Thoracic aorta (tissue), 2 donors: ENCODE measurements around the gene LEAP2. TPM values are rescaled to one million over a fixed set of nuclear protein-coding genes. Genes with fewer than 3 reads are reported as not detected.

Source experiments
- ATAC-seq: fragments of 150-250 bp; one replicate; pipeline ENCODE4 v1.8.0; 2017; ENCODE audit warnings: low read depth; ENCODE audit not compliant: insufficient number of reproducible peaks, low FRiP score
- DNase-seq: peaks from one replicate; pipeline ENCODE4 v3.0.0-alpha.2; 2020; ENCODE audit warnings: low spot score
- H3K27ac ChIP-seq, 2 donors: fragments of 200-600 bp; sonication (generic); 1 replicate in 1 of 2; 2 replicates in 1 of 2; pipeline ENCODE4 v1.5.1; 2016; ENCODE audit warnings: mild to moderate bottlenecking in 2 of 2, moderate library complexity in 2 of 2
- H3K27me3 ChIP-seq: fragments of 200-600 bp; sonication (generic); replicated peaks from 2 replicates; pipeline ENCODE4 v1.6.0; 2016; ENCODE audit warnings: mild to moderate bottlenecking; ENCODE audit not compliant: insufficient read depth
- H3K36me3 ChIP-seq: fragments of 200-600 bp; sonication (generic); one replicate; pipeline ENCODE4 v1.5.1; 2016
- H3K4me1 ChIP-seq, 2 donors: fragments of 200-600 bp; sonication (generic); 1 replicate in 1 of 2; 2 replicates in 1 of 2; pipeline versions ENCODE4 v1.5.1 to v1.6.0; 2016; ENCODE audit warnings: low read depth in 2 of 2, mild to moderate bottlenecking in 1 of 2; ENCODE audit not compliant: control insufficient read depth in 1 of 2
- H3K4me3 ChIP-seq: fragments of 200-600 bp; sonication (generic); 2 replicates; pipeline ENCODE4 v1.5.1; 2016; ENCODE audit warnings: mild to moderate bottlenecking
- H3K9me3 ChIP-seq: fragments of 200-600 bp; sonication (generic); 2 replicates; pipeline ENCODE4 v1.5.1; 2016
- total RNA-seq, 2 donors: library from RNA; depleted of rRNA; stranded (reverse); fragments of >200 nt; gene quantifications; one replicate each; pipeline versions ENCODE4 v1.1.0 to v1.2.3, GENCODE V29; 2016
- TF ChIP-seq, protein P1 (sequence below): fragments of 200-600 bp; sonication (generic); IDR thresholded peaks from one replicate; pipeline ENCODE4 v1.5.1; 2019; ENCODE audit warnings: antibody characterized with exemption

Gene LEAP2
- total RNA-seq, 2 donors from 2014 or later: 0.49 TPM; not detected in 1

DNA sequence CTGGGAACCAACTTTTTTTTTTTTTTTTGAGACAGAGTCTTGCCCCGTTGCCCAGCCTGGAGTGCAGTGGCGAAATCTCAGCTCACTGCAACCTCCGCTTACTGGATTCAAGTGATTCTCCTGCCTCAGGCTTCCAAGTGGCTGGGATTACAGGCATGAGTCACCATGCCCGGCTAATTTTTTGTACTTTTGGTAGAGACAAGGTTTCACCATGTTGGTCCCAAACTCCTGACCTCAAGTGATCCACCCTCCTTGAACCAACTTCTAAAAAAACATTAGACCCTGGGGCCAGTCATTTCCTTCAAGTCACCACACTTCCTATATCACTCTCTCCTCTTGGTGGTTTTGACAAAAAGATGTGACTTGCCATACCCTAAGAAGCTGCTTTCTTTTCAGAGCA lies 32.2 kb upstream of the LEAP2 start:
- Histone ChIP-seq H3K36me3 (no peaks in the 10 kb centered on the region), H3K9me3 (no peaks in the 10 kb centered on the region), H3K4me3 (no peak overlapping the region), H3K27me3 (no peaks in the 10 kb centered on the region), H3K27ac (no peak overlapping the region), H3K4me1 (no peaks in the 10 kb centered on the region)
- TF ChIP-seq, protein P1, sequence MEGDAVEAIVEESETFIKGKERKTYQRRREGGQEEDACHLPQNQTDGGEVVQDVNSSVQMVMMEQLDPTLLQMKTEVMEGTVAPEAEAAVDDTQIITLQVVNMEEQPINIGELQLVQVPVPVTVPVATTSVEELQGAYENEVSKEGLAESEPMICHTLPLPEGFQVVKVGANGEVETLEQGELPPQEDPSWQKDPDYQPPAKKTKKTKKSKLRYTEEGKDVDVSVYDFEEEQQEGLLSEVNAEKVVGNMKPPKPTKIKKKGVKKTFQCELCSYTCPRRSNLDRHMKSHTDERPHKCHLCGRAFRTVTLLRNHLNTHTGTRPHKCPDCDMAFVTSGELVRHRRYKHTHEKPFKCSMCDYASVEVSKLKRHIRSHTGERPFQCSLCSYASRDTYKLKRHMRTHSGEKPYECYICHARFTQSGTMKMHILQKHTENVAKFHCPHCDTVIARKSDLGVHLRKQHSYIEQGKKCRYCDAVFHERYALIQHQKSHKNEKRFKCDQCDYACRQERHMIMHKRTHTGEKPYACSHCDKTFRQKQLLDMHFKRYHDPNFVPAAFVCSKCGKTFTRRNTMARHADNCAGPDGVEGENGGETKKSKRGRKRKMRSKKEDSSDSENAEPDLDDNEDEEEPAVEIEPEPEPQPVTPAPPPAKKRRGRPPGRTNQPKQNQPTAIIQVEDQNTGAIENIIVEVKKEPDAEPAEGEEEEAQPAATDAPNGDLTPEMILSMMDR: no peak
- no peak for ATAC-seq
- DNase-seq: no peak

DNA sequence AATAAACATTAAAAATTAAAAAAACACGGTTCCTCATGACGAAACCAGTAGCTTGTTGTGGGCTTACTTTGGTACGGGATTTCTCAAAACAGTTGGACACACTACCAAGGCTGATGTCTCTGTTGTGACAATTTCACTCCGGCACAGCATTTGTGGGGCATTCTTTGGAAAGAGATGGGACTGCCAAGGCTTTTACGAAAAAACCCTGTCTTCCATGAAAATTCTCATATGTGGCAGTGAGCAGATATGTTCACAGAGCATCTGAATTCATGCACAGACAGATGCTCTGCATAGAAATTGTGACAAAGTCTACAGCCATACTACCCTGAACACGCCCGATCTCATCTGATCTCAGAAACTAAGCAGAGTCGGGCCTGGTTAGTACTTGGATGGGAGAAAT lies 25.2 kb upstream of the LEAP2 start:
- no peaks in the 10 kb centered on the region for H3K4me1 ChIP-seq
- no peak overlapping the region for H3K4me3 ChIP-seq
- DNase-seq: no peak
- H3K36me3 ChIP-seq: no peaks in the 10 kb centered on the region
- H3K27ac ChIP-seq: no peak overlapping the region
- H3K27me3 ChIP-seq: no peaks in the 10 kb centered on the region
- ATAC-seq: no peak
- no peaks in the 10 kb centered on the region for H3K9me3 ChIP-seq
- TF ChIP-seq, protein P1: no peak

DNA sequence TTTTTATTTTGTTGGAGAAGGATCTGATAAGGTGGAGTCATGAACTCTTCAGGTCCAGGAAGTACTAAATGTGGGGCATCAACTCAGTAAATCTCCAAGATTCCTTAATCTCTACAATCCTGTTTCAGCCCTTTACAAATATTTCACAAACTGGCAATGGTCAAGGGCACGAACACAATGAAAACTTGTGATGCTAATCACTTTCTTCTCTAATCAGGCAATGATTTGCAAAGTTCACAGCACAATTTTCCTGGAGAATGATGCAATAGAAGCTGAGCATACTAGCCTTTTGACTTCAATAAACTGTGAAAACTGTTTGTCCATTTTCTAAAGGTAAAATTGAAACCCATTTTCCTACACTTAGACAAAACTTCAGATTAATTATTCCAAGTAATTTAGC lies 24.1 kb upstream of the LEAP2 start:
- no peak overlapping the region for H3K27ac ChIP-seq
- no peaks in the 10 kb centered on the region for H3K4me1 ChIP-seq
- TF ChIP-seq, protein P1: no peak
- ATAC-seq (no peak), DNase-seq (no peak)
- H3K36me3 ChIP-seq: no peaks in the 10 kb centered on the region
- H3K9me3 ChIP-seq: no peaks in the 10 kb centered on the region
- H3K27me3 ChIP-seq: no peaks in the 10 kb centered on the region
- no peak overlapping the region for H3K4me3 ChIP-seq

DNA sequence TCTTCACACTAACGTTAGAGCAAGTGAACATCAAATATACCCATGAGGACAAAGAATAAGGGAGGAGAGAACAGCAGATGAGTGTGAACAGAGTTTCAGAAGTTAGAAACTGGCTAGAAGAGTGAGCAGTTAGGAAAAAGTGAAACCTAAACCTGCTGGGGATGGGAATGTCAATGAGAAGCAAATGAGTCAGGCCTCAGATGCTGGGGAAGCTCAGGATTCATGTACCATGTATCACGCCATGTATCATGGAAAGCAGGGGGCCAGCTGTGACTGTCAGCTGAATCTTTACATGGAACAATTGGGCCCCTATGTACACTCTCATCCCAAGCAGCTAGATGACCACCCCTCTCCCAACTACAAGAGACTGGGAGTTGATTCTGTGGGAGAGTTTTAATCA lies 23.4 kb upstream of the LEAP2 start:
- DNase-seq (no peak), ATAC-seq (no peak)
- Histone ChIP-seq H3K4me3 (no peak overlapping the region), H3K27ac (no peak overlapping the region), H3K4me1 (no peaks in the 10 kb centered on the region), H3K36me3 (no peaks in the 10 kb centered on the region), H3K27me3 (no peaks in the 10 kb centered on the region), H3K9me3 (no peaks in the 10 kb centered on the region)
- TF ChIP-seq, protein P1: no peak

DNA sequence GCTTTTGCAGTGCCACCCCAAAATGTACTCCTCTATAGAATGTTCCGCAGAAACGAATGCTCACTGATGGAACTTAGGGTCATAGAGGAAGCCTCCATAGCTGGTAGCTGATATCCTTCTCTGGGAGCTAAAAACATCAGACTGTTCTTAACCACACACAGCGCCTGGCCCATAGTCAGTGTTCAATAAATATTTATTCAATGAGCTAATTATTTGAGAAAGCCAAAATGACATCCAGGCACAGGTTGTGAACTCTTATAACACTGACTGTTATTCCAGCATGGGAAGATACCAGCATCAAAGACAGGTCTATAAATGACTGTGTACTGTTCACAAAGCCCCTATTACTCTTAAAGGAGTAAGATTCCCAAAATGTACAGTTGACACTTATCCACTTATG lies 20.1 kb upstream of the LEAP2 start:
- Histone ChIP-seq H3K4me3 (no peak overlapping the region), H3K27ac (no peak overlapping the region), H3K36me3 (no peaks in the 10 kb centered on the region), H3K4me1 (no peaks in the 10 kb centered on the region), H3K9me3 (no peaks in the 10 kb centered on the region), H3K27me3 (no peaks in the 10 kb centered on the region)
- DNase-seq: no peak
- TF ChIP-seq, protein P1: no peak
- no peak for ATAC-seq
